HL-60 (cell line): ENCODE results near the gene SLC29A4.
"Not testable (repeated sequence)": the region's sequence is repeated elsewhere in the genome, so short reads cannot be mapped to it uniquely, and the experiment has no call there.

Source experiments
- DNase-seq, 2 experiments: peaks; one replicate each; pipeline ENCODE4 v3.0.0-alpha.2; 2010 to 2020; ENCODE audit warnings: low read depth in 1 of 2, low spot score in 1 of 2
- H3K27ac ChIP-seq: fragments of 250-450 bp; sonication (Bioruptor Pico); replicated peaks from 2 replicates; pipeline ENCODE4 v1.5.1; 2020; ENCODE audit warnings: mild to moderate bottlenecking, moderate library complexity
- H3K27me3 ChIP-seq: fragments of 250-450 bp; sonication (Bioruptor Pico); 2 replicates; pipeline ENCODE4 v1.5.1; 2021; ENCODE audit warnings: mild to moderate bottlenecking, moderate library complexity; ENCODE audit not compliant: insufficient read depth, poor library complexity, severe bottlenecking
- H3K4me3 ChIP-seq: replicated peaks from 2 replicates; pipeline ENCODE4 v1.5.1; 2011; ENCODE audit warnings: mild to moderate bottlenecking, control low read depth, low read length; ENCODE audit not compliant: insufficient read depth
- GABPA ChIP-seq: IDR thresholded peaks from 2 replicates; pipeline ENCODE4 v1.6.1; 2012; ENCODE audit warnings: low read depth
- POLR2AphosphoS5 ChIP-seq: IDR thresholded peaks from 2 replicates; pipeline ENCODE4 v1.6.1; 2012; ENCODE audit warnings: low read depth
- SPI1 ChIP-seq: IDR thresholded peaks from 2 replicates; pipeline ENCODE4 v1.6.1; 2012; ENCODE audit warnings: low read depth, mild to moderate bottlenecking, borderline replicate concordance
- TF ChIP-seq, protein P1 (sequence below): IDR thresholded peaks from one replicate; pipeline ENCODE4 v1.5.1; 2011; ENCODE audit warnings: low read length, control low read depth, inconsistent platforms; ENCODE audit not compliant: insufficient read depth
- TF ChIP-seq, protein P2 (sequence below): IDR thresholded peaks from 2 replicates; pipeline ENCODE4 v1.6.1; 2012; ENCODE audit warnings: low read depth; ENCODE audit not compliant: insufficient replicate concordance

Gene SLC29A4

DNA sequence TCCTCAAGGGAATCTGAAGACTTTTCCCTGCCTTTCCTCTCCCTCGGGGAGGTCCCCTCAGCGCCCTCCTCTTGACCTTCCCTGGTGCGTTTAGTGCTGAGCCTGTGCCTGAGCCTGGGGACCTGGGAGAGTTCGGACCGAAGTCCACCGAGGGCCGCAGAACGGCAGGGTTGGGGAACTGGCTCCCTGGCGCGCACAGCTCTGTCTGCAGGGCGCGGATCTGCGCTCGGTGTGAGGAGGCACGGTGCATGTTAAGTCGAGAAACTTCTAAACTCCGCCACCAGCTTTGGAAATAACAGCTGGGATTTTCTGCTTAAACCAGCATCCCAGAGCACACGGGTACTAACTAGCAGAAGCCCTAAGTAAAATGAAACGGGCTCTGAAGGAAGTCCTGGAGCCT is 44.2 kb upstream of the SLC29A4 start:
- no peak overlapping the region for H3K27ac ChIP-seq
- TF ChIP-seq, protein P1, sequence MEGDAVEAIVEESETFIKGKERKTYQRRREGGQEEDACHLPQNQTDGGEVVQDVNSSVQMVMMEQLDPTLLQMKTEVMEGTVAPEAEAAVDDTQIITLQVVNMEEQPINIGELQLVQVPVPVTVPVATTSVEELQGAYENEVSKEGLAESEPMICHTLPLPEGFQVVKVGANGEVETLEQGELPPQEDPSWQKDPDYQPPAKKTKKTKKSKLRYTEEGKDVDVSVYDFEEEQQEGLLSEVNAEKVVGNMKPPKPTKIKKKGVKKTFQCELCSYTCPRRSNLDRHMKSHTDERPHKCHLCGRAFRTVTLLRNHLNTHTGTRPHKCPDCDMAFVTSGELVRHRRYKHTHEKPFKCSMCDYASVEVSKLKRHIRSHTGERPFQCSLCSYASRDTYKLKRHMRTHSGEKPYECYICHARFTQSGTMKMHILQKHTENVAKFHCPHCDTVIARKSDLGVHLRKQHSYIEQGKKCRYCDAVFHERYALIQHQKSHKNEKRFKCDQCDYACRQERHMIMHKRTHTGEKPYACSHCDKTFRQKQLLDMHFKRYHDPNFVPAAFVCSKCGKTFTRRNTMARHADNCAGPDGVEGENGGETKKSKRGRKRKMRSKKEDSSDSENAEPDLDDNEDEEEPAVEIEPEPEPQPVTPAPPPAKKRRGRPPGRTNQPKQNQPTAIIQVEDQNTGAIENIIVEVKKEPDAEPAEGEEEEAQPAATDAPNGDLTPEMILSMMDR, result no peak
- TF ChIP-seq, protein P2, sequence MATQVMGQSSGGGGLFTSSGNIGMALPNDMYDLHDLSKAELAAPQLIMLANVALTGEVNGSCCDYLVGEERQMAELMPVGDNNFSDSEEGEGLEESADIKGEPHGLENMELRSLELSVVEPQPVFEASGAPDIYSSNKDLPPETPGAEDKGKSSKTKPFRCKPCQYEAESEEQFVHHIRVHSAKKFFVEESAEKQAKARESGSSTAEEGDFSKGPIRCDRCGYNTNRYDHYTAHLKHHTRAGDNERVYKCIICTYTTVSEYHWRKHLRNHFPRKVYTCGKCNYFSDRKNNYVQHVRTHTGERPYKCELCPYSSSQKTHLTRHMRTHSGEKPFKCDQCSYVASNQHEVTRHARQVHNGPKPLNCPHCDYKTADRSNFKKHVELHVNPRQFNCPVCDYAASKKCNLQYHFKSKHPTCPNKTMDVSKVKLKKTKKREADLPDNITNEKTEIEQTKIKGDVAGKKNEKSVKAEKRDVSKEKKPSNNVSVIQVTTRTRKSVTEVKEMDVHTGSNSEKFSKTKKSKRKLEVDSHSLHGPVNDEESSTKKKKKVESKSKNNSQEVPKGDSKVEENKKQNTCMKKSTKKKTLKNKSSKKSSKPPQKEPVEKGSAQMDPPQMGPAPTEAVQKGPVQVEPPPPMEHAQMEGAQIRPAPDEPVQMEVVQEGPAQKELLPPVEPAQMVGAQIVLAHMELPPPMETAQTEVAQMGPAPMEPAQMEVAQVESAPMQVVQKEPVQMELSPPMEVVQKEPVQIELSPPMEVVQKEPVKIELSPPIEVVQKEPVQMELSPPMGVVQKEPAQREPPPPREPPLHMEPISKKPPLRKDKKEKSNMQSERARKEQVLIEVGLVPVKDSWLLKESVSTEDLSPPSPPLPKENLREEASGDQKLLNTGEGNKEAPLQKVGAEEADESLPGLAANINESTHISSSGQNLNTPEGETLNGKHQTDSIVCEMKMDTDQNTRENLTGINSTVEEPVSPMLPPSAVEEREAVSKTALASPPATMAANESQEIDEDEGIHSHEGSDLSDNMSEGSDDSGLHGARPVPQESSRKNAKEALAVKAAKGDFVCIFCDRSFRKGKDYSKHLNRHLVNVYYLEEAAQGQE, result no peak
- no peak for TF ChIP-seq POLR2AphosphoS5
- TF ChIP-seq SPI1, result no peak
- TF ChIP-seq GABPA, result no peak
- no peak overlapping the region for H3K4me3 ChIP-seq
- peaks cover 2% of the 10 kb centered on the region for H3K27me3 ChIP-seq
- no peak for DNase-seq

DNA sequence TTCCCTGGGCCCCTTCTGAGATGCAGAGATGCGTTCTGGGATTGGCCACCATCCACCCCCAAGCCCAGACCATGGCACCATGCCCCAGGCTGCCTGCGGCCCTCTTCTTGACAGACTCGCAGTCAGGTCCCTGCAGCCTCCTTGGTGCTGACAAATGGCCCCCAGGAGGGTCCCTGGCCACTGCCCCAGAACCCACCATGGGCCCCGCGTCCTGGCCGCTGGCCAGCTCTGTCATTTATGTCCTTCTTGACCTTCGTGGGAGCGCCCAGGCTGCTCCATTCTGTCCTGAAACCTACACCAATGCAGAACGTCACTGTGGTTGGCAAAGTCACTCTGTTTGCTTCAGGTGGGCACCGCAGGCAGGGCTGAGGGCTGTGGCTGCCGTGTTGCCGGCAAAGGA is 39.5 kb upstream of the SLC29A4 start:
- DNase-seq, result no peak
- no peak overlapping the region for H3K27ac ChIP-seq
- TF ChIP-seq GABPA (no peak), SPI1 (no peak), POLR2AphosphoS5 (no peak)
- TF ChIP-seq, protein P2, result no peak
- TF ChIP-seq, protein P1, result no peak

DNA sequence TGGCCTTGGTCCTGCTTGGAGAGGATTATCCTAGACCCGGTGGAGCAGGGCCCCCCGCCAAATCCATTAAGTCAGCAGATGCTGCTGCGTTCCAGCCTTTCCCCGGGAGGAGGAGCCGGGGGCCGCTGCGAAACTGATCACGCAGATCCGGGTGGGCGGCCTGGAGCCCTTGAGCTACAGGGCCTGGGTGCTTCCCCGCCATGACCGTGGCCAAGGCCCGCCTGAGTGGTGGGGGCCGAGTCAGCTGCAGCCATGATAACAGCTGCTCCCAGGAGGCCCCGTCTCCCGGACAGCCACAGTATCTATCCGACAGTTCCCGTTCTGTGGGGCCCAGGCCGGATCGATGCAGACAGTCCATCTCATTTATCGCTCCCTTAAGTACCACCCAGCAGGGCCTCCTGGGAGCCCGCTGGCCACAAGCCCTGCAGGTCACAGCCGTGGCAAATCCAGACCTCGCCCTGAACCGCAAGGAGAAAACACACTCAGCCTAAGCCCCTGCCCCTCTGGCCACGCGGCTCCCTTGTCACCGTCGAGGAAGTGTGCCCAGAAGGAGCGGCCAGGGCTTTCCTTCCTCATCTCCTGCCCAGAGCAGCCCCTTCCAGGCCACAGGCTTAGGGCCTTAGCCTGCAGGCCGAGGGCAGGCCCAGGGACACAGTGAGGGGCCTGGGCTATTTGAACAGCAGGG is 34.4 kb upstream of the SLC29A4 start:
- TF ChIP-seq GABPA, result no peak
- Histone ChIP-seq H3K27me3 (no peaks in the 10 kb centered on the region), H3K27ac (no peak overlapping the region), H3K4me3 (no peak overlapping the region)
- DNase-seq, result no peak

More for the DNA sequence above, 39.5 kb upstream of the SLC29A4 start:
- H3K27me3 ChIP-seq, result peaks cover 2% of the 10 kb centered on the region
- no peak overlapping the region for H3K4me3 ChIP-seq

DNA sequence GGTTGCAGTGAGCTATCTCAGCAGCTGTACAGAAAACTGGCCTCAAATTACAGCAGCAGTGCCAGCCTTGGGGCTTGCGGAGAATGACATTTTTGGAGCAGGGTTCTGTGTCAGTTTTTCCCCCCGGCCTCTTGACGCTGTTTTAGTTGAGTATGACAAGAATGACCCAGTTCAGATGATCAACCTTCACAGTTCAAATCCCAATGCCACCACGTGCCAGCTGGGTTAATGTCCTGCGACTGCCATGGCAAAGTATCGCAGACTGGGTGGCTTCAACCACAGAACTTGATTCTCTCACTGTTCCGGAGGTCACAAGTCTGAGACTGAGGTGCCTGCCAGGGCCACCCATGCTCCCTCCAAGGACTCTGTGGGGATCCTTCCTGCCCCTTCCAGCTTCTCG is 32.0 kb upstream of the SLC29A4 start:
- H3K4me3 ChIP-seq, H3K27me3 ChIP-seq, H3K27ac ChIP-seq, DNase-seq: not testable (repeated sequence)

DNA sequence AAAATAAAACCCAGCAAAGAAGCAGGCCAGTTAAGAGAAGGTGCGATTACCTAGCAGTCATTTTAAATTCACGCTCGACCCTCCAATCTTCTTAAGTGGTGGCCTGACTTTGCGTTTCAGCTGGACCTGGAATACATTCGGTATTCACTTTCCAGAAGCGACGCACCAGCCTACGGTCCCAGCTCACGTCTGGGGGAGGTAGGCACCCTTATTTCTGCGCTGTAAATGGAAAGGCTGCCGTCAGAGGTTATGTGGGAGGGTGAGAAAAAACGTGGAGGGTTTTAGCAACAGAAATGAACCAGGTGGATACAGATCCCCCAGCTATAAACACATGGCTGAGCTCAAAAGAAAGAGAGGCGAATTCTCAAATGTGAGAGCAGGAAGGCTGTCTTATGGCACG is 29.2 kb upstream of the SLC29A4 start:
- not testable (repeated sequence) for DNase-seq, H3K27ac ChIP-seq, H3K4me3 ChIP-seq, H3K27me3 ChIP-seq

DNA sequence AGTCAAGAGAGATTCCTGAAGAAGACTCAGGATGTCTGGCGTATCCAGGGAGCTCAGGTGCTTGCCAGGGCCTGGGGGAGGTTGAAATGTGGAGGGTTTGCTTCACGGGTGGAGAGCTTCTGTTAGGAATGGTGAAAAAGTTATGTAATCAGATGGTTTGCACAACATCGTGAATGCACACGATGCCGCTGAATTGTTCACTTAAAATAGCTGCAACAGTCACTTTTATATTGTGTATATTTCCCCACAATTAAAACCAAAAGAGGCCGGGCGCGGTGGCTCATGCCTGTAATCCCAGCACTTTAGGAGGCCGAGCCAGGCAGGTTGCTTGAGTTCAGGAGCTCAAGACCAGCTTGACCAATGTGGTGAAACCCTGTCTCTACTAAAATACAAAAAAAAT is 28.4 kb upstream of the SLC29A4 start:
- not testable (repeated sequence) for H3K27me3 ChIP-seq, H3K4me3 ChIP-seq, H3K27ac ChIP-seq
- peak; percentile 22 to 28 for DNase-seq
